ENCODE measurements around the gene CAMTA1. TPM values are rescaled to one million over a fixed set of nuclear protein-coding genes. Genes with fewer than 3 reads are reported as not detected.

CAMTA1 gene
- total and polyA plus RNA-seq, 9 of the 15 experiments (the other 6 are each of a cell fraction or from before 2014, with no cell fraction given) = 43.9 to 161 (median 65.9) TPM

DNA sequence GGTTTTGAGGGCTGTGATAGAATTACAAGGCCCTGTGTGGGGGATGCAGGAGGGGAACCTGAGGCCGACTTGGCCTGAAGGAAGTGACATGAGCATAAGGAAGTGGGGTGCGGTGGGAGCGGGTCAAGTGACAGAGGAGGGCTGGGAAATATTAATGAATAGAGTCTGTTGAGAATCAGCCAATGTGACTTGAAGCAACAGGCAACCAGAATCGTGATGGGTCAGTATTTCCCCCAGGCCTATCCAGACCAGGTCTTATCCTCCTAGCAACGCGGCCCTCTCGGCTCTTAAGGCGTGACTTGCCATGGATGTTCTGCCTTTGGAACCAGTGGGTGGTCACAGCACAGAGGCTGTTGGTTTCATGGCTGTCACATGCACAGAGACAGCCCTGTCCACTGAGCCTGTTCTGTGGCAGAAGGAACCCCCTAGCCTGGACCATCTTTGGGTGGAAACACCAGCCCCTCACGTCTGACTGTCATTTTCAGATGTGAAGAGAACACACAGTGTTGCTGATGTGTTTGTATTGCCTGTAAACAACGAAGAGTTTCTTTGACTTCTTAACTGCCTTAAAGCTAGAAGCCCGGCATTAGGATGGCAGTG is 468.8 kb downstream of the CAMTA1 start:
- H4K20me1 ChIP-seq (replicated peaks; ENCODE audit: control insufficient read depth, insufficient read depth, low read length) = peaks cover 13% of the 10 kb centered on the region; the same call in 1 of the 2 replicates
- in situ Hi-C loops (cut with MboI) (no loop called here), intact Hi-C loops (cut with micrococcal nuclease) (no loop called here)
- ChIA-PET CTCF (ENCODE audit: low intra/inter-chr PET ratio) (no interaction called here), POLR2A (interaction anchor here (1.0 kb wide), 1 partner anchor 10 kb away, joined by 3 read pairs; no protein-coding TSS in a partner anchor)
- WGBS (ENCODE audit: insufficient coverage, low coverage, missing lambda C conversion rate) = under 1% methylated on average over 11 of the region's 11 CpGs
- no peak overlapping the region for H3K4me2 ChIP-seq (ENCODE audit: insufficient read depth, low read length)
- no peak for DNase-seq (ENCODE audit: extremely low read depth in 1 of 4, low spot score in 3 of 4)
- H3K36me3 ChIP-seq (ENCODE audit: control insufficient read depth, insufficient read depth, low read length) = no peaks in the 10 kb centered on the region
- no peaks in the 10 kb centered on the region for H3K79me2 ChIP-seq (ENCODE audit: control insufficient read depth, insufficient read depth, low read length)
- no peaks in the 10 kb centered on the region for H3K4me1 ChIP-seq (replicated peaks in 1 of 2; ENCODE audit: control insufficient read depth in 2 of 2, insufficient read depth in 2 of 2, low read length in 2 of 2)
- ATAC-seq = no peak
- no peaks in the 10 kb centered on the region for H3K9me1 ChIP-seq (ENCODE audit: control insufficient read depth, insufficient read depth, low read length)
- H3K4me3 ChIP-seq = no peak overlapping the region
- no peak for FAIRE-seq
- no peaks in the 10 kb centered on the region for H3K9me3 ChIP-seq (replicated peaks; ENCODE audit: control insufficient read depth, insufficient read depth, low read depth, low read length)
- BruUV-seq (replicated peaks) = no TSS peak
- TF ChIP-seq CC2D1A (IDR thresholded peaks at IDR 0.05) (no peak), TEAD2 (tag; IDR thresholded peaks at IDR 0.05) (no peak), ZSCAN29 (IDR thresholded peaks at IDR 0.05) (no peak), XRCC3 (IDR thresholded peaks at IDR 0.05) (no peak), NELFE (IDR thresholded peaks at IDR 0.05; ENCODE audit: insufficient read depth, insufficient read length) (no peak), SREBF2 (CRISPR knock-in tag; IDR thresholded peaks at IDR 0.05) (no peak)
- no peak overlapping the region for H3K27ac ChIP-seq (ENCODE audit: extremely low read depth, low read depth, low read length)
- H2AFZ ChIP-seq (ENCODE audit: low read depth, low read length) = no peak overlapping the region
- H3K9ac ChIP-seq (ENCODE audit: insufficient read depth in 1 of 2, low read depth in 2 of 2, low read length in 2 of 2) = no peak overlapping the region
- peaks cover 50 to 60% of the 10 kb centered on the region in 2 experiments for H3K27me3 ChIP-seq (ENCODE audit: control insufficient read depth in 2 of 2, insufficient read depth in 2 of 2, low read length in 2 of 2)
